Subcutaneous preadipocyte (primary cell): ENCODE data around the gene PVR. TPM values are rescaled to one million over a fixed set of nuclear protein-coding genes. Genes with fewer than 3 reads are reported as not detected.

Experiments used
- total RNA-seq: library from RNA; depleted of rRNA; stranded (reverse); fragments of >200 nt; gene quantifications from 2 replicates; pipeline ENCODE4 v1.2.3, GENCODE V29; 2012

Gene PVR
- 23.5 and 44.6 TPM in 2 replicates for total RNA-seq

GRCh38 chr19:44643605-44644401, at the start of gene PVR:
Gene PVR (plus strand): TSS chr19:44643910. CDS start chr19:44644097, 187 bp downstream.

GRCh38 chr19:44613295-44614178, 30.2 kb upstream of the PVR start, which contains the start of gene IGSF23:
Gene IGSF23 (plus strand): TSS chr19:44613563. CDS start chr19:44613646, 83 bp downstream.

GRCh38 chr19:44671400-44671799, 27.7 kb downstream of the PVR start, which contains the start of gene CEACAM19:
Gene CEACAM19 (plus strand): TSS chr19:44671482. CDS start chr19:44671932, 450 bp downstream.

GRCh38 chr19:44698492-44699201, 54.9 kb downstream of the PVR start, which contains the start of gene CEACAM16:
Gene CEACAM16 (plus strand): TSS chr19:44699151. CDS start chr19:44701457, 2,306 bp downstream.

Other genes starting within 250 kb of the PVR start
- gene ZNF285, start 242.3 kb upstream of the PVR start, total RNA-seq: 1.2 and 3.3 TPM in 2 replicates
- gene ZNF229, start 195.4 kb upstream of the PVR start, total RNA-seq: 3.7 and 4.0 TPM in 2 replicates
- 5.1 and 8.1 TPM in 2 replicates for gene ZNF180, start 143.4 kb upstream of the PVR start, total RNA-seq
- not detected in 2 replicates for gene CEACAM20, start 114.2 kb upstream of the PVR start, total RNA-seq
- not detected in 2 replicates for gene IGSF23, start 30.3 kb upstream of the PVR start, total RNA-seq
- gene CEACAM19, start 27.6 kb downstream of the PVR start, total RNA-seq: 1.1 and 1.4 TPM in 2 replicates
- not detected in 2 replicates for gene CEACAM16, start 55.2 kb downstream of the PVR start, total RNA-seq
- gene BCL3, start 104.8 kb downstream of the PVR start, total RNA-seq: 5.5 and 6.6 TPM in 2 replicates
- not detected in 2 replicates for gene CBLC, start 134.0 kb downstream of the PVR start, total RNA-seq
- gene BCAM, start 165.2 kb downstream of the PVR start, total RNA-seq: 1.8 and 2.2 TPM in 2 replicates
- 29.4 and 35.8 TPM in 2 replicates for gene NECTIN2, start 202.4 kb downstream of the PVR start, total RNA-seq
- gene TOMM40, start 247.3 kb downstream of the PVR start, total RNA-seq: 63.2 and 98.5 TPM in 2 replicates